DMS153 (cell line): ENCODE results near the gene KRT85.
"Not testable (repeated sequence)": the region's sequence is repeated elsewhere in the genome, so short reads cannot be mapped to it uniquely, and the experiment has no call there.

ENCODE experiments used
- DNase-seq: peaks from one replicate; lab custom pipeline; 2025; lab: John Stamatoyannopoulos, UW

KRT85 gene

DNA sequence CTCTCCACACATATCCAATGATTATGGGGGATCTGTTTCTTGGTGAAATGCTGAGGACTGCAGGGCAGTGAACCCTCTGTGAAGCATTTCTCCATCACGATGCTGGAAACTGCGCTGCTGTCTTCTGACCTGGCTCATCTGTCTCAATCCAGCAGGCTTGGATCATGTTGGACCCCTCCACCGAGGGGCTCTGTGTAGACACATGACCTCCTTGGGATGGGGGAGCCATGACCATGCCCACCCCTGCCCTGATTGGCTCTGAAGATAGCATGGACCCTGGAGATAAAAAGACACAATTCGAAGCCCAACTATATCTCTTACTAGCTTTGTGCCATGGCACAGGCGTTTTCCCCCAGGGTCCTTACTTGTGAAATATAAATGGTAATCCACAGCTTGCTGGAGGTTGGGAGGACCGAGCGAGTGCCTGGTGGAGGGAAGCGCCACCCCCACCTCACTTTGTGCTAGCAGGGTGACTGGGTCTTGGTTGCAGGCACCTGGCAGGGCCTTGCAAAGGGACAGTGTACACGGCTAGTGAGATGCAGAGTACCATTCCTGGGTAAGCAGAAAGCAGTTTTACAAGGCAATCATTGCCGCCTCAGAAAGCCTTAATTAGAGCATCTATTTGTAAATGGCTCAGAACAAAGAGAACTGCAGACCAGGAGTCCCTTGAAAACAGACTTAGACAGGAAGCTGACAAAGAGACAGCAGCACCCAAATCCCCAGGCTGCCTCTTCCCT is 43.7 kb downstream of the KRT85 start:
- DNase-seq: no peak

DNA sequence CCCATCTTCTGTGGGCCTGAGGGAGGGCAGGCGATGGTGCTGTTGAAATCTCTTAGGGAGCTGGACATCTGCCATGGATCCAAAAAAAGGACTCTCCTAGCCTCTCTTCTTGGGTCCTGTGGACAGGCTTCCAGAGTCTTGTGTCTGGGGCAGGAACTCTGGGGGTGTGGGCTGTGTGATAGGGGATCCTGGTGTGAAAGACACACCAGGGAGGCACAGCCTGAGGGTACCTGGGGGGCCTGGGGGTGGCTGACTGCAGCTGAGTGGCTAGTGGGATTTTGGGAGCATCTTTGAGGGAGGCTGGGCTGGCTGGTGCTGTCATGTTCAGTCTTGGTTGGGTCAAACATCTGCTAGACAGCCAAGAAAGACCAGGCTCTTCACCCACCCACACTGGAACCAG is 44.3 kb downstream of the KRT85 start:
- DNase-seq: no peak

DNA sequence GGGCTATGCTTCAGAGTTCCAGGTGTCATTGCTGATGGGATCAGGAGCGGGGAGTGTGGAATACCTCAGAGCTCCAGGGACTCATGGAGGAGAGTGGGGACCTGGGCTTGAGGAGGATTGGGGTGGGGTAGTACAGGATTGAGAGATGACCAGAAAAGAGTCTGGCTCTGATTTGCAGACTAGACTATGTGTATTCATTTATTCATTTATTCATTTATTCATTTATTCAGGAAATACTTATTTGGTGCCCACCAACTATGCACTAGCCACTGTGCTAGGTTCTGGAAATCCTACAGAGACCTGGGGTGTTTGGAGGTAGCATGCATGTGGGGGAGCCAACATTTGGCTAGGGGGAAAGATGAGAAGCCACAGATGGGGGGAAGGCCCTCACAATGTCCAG is 45.2 kb downstream of the KRT85 start:
- DNase-seq: no peak

DNA sequence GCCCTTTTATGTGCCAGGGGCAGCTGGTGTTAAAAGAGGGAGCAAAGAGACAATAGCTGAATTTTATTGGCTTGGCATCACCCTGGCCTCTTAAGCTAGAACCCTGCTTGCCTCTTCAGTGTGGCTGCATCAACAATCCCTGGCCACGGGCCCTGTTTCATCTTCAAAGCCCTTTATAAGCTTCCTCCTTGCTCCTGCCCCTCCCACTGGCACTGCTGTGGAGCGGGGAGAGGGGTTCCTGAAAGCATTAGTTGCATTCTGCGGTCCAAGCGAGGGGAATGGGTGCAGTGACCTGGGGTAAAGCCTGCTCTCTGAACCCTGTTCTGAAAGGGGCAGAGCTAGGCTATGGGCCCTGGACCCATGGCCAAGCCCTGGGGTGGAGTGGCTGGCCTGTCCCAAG is 45.9 kb downstream of the KRT85 start:
- peak; percentile 86 for DNase-seq

DNA sequence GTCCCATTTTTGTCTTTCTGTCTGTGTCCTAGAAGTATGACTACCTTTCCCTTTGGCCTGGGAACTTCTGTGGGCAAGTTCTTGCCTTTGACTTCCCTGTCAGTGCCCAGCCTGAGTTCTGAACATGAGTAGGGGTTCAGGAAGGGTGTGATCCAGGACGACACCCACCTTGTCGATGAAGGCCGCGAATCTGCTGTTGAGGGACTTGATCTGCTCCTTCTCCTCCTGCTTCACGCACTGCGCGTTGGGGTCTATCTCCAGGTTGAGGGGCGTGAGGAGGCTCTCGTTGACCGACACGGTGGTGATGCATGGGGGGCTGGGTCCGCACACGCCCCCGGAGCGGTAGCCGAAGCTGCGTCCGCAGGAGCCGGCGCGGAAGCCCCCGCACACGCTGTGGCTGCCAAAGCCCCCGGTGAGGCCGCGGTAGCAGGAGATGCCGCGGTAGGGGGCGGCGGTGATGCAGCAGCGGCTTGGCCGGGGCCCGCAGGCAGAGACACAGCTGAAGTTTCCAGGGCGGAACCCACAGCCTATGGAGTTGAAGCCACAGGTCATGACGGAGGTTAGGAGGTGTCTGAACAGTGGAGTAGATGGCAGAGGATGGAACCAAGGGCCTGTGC is 46.4 kb downstream of the KRT85 start, which contains the start of gene KRT83:
KRT83 (minus strand) TSS at position 615 of the 617 bp plus-strand sequence; CDS start at position 552, 63 bp downstream.
- no peak for DNase-seq

DNA sequence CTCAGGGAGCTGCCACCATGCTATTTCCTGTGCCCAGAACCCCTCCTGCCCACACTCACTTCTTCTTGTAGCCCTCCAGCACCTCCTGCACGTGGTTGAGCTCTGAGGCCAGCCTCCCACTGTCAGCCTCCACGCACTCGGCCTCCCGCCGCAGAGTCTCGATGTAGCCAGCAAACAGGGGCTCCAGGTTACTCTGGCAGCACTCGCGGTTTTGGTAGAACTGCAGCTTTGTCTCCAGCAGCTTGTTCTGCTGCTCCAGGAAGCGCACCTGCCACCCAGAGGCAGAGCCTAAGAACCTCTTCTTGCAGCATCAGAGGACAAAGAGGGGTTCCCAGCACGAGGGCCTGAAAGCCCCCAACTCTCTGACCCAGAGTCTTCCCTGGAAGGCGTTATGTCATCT is 48.2 kb downstream of the KRT85 start:
- DNase-seq: peak; percentile 22

DNA sequence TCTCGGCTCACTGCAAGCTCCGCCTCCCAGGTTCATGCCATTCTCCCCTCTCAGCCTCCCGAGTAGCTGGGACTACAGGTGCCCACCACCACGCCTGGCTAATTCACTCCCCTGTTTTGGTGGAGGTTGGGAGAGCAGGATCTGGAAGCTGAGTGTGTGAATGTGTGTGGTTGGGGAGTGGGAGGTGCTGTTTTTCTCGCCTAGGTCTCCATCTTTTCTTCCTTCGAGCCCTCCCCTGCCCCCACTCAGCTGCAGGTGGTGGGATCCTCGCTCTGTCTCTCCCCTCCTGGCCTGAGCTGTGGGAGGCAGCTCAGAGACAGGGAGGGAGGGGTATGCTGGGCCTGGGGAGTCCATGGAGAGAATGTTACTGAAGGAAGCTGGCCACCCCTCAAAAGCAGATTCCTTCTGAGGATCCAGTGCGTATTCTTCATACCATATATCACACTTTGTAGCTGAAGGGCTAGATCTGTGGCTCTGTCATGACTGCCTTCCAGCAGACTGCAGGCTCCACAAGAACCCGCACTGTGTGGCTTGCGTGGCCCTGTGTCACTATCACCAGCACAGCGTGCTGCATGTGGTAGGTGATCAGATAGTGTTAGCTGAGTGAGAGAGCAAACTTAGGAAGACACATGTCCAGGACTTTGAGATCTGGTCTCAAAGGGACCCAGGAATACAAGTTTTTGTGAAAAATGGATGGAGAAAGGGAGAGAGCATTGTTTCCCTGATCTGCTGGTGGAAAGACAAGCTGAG is 48.9 kb downstream of the KRT85 start:
- DNase-seq: no peak

DNA sequence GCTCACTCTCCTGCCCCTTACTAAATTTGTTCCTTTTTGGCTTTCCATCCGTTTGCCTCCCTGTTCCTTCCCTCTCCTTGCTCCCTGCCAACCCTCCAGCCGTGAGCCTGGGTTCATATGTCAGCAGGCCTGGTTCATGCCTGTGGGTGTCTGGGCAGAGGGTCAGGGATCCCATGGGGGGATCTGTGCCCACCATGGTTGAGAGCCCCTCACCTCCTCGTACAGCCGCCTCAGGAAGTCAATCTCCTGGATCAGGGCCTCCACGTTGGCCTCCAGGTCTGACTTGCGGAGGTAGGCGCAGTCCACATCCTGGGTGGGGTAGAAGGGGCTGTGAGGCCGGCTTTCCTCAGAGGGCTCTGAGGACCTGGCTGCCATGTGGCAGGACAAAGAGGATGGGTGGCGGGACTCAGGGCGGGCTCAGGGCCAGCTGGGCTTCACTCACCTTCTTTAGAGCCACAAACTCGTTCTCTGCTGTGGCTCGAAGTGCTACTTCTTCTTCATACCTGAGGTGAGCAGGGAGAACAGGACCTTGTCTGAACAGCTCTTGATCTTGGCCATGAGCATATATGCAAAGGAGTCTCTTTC is 49.7 kb downstream of the KRT85 start:
- no peak for DNase-seq

DNA sequence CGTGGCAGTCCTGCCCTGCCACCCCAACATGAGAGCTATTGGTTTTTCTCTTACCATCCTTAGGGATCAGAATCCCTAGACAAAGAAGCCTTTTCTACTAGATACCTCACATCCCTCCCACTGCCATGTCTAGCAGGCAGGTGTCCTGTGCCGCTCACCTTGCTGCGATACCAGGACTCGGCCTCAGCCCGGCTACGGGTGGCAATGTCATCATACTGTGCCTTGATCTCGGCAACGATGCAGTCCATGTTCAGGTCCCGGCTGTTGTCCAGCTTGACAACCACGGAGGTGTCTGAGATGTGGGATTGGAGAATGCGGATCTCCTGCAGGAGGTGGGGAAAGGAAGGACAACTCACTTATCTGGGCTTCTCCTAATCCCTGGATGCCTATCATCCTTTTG is 50.6 kb downstream of the KRT85 start:
- DNase-seq: no peak

DNA sequence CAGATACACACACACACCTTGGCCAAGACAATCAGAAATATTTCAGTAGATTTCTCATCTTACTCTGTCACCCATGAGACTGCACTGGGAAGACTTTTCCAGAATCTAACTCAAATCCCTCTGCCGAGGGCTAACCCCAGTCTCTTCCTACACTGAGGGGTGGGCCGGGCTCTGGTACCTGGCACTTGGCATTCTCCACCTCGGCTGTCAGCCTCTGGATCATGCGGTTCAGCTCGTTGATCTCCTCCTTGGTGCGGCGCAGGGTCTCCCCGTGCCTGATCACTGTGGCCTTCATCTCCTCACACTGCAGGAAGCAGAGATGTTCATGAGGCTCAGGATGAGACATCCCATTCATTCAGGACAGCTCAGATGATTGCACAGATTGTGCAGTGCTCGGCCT is 51.0 kb downstream of the KRT85 start:
- DNase-seq: no peak

DNA sequence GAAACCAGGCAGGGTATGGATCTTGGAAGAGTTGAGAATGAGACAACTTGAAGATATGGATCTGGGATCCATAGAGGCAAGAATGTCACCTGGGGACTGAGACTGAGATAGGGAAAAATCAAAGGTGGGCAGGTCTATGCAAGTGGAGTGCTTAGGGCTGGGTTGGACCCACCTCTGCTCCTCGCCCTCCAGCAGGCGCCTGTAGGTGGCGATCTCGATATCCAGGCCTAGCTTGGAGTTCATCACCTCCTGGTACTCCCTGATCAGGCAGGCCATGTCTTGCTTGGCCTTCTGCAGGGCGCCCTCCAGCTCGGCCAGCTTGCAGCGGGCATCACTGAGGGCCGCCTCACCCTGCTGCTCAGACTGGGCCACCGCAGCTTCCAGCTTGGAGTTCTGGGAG is 51.6 kb downstream of the KRT85 start:
- not testable (repeated sequence) for DNase-seq

DNA sequence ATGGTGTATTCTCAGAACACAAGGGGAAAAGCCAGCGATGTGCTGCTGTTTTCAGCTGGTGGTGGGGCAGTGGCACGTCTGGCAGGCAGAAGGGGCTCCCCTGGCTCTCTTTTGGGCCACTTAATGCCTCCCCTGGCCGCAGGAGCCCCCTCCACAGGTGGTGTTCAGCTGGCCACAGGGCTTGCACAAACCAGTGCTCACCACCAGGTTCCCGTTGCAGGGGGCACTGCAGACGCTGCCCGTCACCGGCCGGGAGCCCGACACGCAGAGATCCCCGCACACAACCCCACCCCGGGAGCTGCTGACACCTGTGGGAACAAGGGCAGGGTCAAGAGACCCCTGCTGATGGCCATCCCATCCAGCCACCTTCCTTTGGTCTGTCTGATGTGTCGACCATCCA is 52.8 kb downstream of the KRT85 start:
- no peak for DNase-seq

DNA sequence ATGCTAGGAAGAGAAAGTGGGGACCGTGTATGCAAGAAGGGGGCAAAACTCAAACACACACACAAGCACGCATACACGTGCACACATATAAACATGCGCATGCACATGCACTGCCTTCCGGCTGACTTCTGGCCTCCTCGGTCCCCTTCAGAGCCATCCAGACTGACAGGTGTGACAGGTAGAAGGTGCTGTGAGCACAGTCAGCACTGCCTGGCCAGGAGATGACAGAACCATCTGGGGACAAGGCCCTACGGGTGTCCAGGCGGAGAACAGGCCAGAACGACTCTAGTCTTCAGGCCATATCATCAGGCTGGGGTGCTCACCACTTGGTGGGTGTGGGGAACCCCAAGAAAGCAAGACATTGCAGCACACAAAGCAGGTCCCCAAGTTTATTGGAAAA is 53.4 kb downstream of the KRT85 start:
- DNase-seq: no peak

DNA sequence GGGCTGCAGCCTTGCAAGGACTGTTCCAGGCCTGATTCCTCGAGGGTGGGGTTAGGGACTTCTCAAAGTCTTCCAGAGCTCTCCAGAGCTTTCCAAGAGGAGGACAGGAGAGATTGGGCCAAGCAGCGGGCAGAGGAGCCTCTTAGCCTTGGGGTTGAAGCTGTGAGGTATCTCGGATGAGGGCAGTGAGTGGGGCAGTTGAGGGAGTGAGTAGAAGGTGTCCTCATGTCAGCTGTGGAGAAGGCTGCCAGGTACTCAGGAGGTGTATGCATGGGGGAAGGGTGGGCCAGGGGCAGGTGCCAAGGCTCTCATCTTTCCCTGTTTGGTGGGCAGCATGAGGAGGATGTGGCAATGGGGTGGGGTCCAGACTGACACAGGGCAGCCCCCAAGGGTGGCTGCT is 53.8 kb downstream of the KRT85 start:
- no peak for DNase-seq

DNA sequence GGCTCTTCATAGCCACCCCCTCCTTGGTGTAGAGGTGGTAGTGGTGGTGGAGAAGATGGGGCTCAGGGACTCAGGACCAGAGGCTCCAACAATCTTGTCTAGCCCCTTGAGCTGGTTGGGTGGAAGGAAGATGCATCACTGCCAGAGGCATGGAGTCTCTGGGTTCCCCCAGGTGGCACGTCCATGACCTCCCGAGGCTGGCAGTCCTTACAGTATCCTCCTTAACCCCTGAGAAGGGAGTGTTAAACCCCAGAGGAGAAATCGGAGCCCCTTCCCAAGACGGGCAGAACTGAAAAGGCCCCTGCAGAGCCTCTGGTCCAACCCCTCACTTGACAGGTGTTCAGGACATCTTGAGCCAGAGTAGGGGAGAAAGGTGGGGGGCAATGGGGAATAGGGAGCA is 55.2 kb downstream of the KRT85 start:
- no peak for DNase-seq

DNA sequence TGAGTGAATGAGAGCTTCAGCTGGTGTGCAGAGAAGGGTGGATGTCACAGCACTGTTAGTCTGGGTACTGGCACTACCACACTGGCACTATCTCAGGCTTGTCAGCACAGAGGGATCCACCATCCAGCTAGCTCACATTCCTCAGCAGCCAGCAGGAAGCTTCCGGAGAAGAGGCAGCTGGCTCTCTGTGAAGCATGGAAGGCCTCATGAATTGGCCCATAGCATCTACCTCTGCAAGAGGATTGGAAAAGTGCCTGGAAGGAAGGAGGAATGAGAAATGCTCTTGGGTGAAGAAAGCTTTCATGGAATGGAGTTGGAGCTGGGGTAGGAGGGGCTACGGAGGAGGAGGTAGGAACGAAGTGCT is 56.0 kb downstream of the KRT85 start:
- DNase-seq: no peak

DNA sequence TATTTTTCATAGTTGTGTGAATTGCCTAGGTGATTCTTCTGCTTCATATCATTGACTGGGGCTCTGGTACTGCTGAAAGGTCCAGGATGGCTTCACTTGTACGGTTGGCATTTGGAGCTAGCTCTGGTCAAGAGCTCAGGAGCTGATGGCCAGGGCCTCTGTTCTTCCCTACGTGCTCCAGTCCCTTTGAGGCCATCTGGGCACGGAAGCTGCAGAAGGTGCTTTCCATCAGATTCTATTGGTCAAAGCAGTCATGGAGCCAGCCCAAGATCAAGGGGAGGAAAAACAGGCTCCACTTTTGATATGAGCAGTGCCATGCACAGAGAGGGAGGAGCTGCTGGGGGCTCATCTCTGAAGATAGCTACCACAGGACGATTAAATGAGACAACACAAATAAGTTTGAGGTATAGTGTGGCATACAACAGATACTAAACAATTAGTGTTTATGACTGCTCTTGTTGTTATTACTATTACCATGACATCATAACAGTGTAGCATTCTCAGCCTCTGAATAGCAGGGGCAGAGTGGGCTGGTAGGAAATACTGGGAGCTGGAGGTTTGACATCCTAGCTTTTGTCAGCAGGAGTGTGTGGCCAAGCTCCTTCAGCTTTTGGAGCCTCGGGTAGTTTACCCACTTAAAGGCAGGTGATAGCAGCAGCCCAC is 56.5 kb downstream of the KRT85 start:
- peak; percentile 19 for DNase-seq
